ENCODE measurements around the gene JMJD8. TPM values are rescaled to one million over a fixed set of nuclear protein-coding genes. Genes with fewer than 3 reads are reported as not detected.
A peak's percentile ranks its signal among the peaks of the same experiment; 100 is the strongest.

Gene JMJD8
- polyA plus RNA-seq, 1 donor: 33.9 TPM

DNA sequence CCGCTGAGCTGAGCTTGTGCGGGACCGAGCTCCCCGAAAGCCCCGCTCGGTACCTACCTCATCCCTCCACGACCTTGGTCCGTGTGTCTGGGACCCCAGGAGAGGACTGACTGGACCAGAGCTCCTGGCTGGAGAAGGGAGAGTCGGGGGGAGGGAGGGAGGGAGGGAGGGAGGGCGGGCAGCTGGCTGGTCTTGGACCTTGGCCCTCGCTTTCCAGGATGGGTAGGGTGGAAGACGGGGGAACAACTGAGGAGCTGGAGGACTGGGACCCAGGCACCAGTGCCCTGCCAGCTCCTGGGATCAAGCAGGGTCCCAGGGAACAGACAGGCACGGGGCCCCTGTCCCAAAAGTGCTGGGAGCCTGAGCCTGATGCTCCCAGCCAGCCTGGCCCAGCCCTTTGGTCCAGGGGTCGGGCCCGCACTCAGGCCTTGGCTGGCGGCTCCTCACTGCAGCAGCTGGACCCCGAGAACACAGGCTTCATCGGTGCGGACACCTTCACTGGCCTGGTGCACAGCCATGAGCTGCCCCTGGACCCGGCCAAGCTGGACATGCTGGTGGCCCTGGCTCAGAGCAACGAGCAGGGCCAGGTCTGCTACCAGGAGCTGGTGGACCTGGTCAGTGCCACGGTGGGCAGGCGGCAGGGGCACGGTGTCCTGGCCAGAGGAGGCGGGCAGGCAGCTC lies 8.1 kb downstream of the JMJD8 start:
- DNase-seq: no peak

DNA sequence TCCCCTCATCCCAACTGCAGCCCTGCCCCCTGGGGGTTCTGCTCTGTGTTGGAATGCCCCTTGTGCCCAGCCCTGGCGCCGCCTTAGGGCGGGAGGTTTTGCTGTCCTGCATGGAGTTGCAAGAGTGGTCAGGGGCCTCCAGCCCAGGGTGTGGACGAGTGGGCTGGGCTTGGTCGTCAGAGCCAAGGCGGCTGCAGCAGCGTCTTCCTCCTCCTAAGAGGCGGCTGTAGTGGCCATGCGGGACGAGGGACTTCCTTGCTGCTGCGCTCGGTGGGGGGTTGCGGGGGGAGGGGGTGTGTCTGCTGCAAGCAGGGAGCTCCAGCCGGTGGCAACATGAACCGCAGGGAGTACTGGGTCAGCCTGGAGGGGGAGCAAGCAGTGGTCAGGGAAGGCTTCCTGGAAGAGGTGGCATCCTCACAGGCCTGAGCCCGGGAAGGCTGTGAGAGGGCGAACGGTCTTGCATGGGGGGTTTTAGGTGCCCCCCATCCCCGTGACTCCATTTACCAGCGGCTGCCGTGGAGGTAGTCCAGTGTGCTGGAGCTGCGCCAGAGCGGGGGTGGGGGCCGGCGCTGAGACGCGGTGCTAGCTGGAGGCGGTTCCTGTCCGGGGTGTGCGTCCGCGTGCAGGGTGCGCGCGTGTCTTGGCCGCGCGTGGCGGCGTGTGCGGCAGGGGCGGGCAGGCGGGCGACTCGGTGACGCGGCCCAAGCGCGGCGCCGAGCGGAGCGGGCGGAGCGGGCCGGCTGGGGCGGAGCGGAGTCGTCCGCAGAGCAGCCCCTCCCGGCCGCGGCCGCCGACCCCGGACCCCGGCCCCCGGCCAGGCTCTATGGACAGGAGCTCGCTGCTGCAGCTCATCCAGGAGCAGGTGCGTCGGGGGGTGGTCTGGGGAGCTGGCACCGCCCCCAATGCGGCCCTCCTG lies 8.9 kb downstream of the JMJD8 start, which contains the start of gene RHBDL1:
Gene RHBDL1 (plus strand): TSS at position 704 of the 916 bp plus-strand sequence. CDS start 120 bp downstream, at position 824.
- no peak for DNase-seq

DNA sequence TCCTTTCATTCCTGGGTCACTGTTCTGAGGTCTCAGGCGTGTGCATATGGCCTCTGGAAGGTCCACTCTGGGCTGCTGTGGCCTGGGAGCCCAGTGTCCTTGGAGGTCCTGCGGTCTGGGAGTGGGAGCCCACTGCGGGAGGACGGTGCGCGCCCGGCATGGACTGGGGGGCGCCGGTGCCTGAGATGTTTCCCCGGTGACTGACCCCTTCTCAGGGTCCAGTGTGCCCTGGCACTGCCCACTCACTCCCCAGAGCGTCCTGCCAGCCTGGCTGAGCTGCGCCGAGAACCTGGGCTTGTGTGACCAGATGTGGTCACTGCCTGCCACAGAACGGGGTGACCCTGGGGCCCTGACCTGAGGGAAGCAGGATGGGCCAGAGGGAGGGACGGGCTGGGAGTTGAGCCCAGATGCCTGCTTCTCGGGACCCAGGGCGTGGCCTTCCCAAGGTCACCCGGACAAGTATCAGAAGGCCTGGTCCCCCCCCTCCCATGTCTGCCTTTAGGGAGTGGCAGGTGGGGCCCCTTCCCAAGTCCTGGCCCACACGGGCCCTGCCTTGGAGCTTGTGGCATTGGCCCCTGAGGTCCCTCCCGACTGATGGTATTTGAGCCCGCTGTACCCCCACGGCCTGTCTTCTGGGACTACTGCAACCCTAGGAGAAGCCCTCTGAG lies 9.8 kb downstream of the JMJD8 start:
- no peak for DNase-seq

DNA sequence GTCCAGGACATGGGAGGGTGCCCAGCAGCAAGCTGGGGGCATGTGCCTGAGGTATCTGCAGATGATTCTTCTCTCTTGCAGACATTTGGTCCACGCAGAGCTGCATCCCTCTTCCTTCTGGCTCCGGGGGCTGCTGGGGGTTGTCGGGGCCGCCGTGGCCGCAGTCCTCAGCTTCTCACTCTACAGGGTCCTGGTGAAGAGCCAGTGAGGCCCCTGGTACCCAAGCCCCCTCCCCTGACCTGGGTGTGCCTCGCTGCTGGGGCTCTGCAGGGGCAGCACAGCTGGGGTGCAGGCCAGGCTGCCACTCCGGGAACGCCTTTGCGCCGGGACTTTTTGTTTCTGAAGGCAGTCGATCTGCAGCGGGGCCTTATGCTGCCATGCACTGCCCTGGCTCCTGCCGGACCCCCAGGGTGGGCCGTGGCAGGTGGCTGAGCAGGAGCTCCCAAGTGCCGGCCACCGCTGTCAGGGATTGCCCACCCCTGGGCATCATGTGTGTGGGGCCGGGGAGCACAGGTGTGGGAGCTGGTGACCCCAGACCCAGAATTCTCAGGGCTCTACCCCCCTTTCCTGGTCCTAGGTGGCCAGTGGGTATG lies 10.6 kb downstream of the JMJD8 start:
- no peak for DNase-seq

DNA sequence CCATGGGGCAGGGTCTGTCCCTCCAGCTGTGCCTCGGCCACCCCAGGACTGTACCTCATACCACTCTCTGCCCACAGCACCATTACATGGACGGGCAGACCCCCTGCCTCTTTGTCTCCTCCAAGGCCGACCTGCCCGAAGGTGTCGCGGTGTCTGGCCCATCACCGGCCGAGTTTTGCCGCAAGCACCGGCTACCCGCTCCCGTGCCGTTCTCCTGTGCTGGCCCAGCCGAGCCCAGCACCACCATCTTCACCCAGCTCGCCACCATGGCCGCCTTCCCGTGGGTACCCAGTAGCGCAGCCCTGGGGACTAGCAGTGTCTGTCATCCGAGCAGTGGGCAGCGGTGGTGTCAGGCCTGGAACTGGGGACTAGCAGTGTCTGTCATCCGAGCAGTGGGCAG lies 11.3 kb downstream of the JMJD8 start:
- DNase-seq: no peak

DNA sequence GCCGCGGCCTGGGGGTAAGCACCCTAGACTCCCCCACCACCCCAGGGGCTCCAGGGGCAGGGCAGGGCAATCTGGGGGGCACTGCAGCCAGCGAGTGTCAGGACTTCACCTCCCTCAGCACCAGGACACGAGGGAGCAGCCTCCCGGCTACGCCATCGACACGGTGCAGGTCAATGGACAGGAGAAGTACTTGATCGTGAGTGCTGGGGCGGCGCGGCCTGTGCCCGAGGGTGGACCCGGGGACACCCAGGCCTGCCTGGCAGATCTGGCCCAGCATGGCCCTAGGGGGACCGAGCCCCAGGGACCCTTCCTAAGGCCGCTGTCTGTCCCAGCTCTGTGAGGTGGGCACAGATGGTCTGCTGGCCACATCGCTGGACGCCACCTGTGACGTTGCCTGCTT lies 11.8 kb downstream of the JMJD8 start:
- no peak for DNase-seq

DNA sequence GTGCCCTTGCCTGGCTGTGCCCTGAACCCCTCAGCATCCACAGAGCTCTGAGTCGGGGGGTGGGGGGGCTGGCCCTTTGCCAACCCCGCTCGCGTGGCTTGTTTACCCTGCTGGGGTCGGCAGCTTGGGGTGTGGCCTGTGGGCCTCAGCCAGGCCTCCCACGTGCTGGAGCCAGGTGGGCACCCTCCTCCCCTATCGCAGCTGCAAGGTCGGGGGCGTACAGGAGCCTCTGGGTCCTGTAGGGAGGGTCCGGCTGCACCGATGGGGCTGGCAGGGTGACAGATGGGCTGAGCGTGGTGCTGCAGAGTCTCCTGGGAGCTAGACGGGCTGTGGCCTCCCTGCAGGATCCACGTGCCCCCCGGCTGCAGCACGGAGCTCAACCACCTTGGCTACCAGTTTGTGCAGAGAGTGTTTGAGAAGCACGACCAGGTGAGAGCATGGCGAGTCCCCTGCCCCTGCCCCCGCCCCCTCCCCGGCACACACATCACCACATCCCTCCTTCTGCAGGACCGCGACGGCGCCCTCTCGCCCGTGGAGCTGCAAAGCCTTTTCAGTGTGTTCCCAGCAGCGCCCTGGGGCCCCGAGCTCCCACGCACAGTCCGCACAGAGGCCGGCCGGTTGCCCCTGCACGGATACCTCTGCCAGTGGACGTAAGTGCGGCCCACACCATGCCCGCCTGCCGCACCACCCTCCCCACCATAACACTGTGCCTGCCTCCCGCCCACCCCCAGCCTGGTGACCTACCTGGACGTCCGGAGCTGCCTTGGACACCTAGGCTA lies 12.6 kb downstream of the JMJD8 start:
- no peak for DNase-seq

DNA sequence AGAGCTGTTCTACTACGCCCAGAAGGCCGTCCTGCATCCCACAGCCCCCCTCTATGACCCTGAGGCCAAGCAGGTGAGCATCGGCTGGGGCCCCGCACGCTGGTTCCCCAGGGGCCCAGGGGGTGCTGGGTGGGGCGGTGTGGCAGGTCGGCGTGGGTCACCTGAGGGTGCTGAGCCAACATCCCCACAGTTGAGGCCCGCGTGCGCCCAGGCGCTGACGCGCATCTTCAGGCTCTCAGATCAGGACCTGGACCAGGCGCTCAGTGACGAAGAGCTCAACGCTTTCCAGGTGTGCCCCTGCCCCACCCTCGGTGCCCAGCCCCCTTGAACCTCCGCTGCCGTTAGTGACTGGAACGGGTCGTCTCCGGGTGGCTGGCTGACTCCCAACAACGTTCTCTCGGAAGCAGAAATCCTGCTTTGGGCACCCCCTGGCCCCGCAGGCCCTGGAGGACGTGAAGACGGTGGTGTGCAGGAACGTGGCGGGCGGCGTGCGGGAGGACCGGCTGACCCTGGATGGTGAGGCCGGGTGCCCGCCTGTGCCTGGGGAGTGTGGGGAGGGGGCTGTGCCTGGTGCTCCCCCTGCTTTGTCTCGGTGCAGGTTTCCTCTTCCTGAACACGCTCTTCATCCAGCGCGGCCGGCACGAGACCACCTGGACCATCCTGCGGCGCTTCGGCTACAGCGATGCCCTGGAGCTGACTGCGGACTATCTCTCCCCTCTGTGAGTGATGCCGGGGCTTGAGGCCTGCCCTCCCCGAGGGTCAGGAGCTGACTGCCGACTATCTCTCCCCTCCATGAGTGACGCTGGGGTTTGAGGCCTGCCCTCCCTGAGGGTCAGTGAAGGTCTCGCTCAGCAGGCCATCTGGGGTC lies 13.4 kb downstream of the JMJD8 start:
- DNase-seq: no peak

DNA sequence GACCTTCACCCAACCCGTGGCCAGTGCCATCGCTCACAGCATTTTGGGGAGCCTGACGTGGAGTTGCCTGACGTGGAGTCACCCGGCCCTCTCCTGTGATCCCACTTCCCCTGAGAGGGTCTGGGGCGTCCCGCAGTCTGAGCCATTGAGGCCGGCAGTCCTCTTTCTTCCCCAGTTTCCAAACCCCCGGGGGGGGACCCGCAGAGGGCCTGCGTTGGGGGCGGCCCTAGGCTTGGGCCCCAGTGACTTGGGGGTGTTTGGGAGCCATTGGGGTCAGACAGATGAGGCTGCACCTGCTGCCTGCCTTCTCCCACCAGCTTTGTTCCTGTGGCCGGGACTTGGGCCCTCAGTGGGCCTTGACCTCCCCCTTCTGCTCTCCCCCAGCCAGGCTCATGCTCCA lies 14.5 kb downstream of the JMJD8 start:
- DNase-seq: no peak

DNA sequence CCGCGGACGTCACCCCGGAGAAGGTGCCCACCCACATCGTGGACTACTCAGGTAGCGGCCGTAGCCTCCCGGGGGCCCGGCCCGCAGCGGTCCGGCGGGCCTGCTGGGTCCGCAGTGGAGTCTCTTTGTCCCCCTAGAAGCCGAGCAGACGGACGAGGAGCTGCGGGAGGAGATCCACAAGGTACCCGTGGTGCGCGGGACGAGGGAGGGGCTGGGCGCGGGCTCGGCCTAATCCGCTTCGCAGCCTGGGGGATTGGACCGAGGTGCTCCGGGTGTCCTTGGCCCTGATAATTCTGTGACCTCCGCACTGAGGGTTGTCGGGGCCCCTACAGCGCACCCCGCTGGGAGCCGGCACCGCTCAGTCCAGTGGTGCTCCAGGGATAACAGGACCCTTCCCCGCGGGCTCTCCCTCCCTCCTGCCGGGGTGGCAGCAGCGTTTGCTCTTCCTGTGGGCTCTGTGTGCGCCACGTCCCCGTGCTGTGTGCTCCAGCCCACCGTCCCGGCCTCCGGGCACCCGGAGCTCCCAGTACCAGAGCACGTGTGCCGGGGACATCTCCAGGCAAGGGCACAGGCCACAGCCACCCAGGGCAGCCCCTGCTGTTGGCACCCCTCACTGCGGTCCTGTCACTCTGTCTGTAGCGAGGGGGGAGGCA lies 15.5 kb downstream of the JMJD8 start:
- DNase-seq: no peak

DNA sequence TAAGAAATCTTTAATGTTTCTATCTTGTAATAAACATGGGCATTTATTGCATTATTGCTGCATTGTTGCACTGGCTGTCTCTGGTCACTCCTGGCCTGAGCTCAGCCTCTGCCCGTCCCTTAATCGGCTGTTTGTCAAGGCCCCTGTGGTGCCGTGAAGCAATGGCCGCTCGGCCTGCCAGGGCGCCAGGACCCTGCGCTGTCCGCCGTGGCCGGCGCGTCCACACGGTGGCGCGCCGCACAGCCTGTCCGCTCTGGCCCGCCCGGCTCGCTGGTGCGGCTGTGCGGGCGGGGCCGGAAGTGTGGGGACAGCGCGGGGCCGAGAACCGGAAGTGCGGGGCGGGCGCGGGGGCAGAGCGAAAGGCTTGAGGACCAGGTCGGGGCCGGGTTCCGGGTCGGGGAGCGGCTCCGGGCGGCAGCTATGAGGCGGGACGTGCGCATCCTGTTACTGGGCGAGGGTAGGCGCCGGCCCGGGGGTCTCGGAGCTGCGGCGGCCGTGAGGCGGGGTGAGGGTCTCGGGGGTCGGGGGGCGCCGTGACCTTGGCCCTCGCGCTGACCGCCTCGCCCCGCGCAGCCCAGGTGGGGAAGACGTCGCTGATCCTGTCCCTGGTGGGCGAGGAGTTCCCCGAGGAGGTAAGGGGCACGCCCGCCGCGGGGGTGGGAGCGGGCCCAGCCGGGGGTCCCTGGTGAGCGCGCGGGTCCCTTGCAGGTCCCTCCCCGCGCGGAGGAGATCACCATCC lies 16.2 kb downstream of the JMJD8 start, which contains the start of gene RHOT2:
Gene RHOT2 (plus strand): TSS at position 353 of the 739 bp plus-strand sequence. CDS start 68 bp downstream, at position 421.
- DNase-seq: peak; percentile 93

DNA sequence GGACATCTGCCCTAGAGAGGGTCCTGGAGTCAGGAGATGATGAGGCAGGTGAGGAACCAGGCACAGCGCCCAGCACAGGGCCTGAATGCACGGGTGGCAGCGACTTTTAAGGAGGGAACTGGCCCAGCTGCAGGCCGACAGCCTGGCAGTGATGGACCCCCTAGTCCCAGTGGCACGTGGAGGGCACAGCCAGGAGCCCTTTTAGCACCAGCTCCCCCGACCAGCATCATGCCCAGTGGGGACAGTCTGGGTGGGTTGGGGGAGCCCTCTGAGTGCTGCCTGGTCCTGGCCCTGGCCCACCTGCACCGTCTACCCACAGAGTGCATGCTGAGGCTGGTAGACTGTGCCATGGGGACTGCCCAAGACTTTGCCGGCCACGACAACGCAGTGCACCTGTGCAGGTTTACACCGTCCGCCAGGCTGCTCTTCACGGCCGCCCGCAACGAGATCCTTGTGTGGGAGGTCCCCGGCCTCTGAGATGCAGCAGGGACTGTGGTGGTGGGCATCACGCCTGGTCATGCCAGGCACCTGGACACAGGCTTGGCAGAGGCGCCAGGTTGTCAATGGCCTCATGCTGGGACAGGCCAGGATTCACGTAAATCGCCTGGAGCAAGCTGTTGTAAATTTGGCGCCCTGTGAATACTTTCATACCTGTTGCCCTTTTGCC lies 16.9 kb downstream of the JMJD8 start:
- DNase-seq: no peak

DNA sequence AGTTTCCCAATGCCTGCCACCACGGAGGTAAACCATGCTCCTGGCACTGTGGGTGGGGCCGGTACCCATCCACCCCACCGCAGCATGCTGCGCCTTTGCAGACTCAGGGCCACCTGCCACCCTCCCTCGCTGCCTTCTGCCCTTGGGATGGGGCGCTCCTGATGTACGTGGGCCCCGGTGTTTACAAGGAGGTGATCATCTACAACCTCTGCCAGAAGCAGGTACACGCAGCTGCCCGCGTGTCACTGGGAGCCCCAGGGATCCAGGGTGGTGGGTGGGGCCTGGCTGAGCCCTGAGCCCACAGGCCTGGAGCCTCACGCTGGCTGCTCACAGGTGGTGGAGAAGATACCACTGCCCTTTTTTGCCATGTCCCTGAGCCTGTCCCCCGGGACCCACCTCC lies 17.6 kb downstream of the JMJD8 start:
- no peak for DNase-seq

DNA sequence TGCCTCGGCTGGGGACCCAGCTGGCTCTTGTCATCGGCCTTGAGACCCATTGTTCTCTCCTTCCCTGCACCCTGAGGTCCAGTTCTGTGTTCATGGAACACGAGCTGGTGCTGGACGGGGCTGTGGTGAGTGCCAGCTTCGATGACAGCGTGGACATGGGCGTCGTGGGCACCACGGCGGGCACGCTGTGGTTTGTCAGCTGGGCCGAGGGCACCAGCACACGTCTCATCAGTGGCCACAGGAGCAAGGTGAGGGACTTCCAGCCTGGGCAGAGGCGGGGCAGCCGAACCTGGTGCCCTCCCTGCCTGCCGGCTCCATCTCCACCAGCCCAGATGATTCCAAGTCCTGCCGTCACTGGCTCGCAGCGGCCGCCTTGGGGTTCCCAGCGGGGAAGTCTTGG lies 21.5 kb downstream of the JMJD8 start:
- DNase-seq: no peak

DNA sequence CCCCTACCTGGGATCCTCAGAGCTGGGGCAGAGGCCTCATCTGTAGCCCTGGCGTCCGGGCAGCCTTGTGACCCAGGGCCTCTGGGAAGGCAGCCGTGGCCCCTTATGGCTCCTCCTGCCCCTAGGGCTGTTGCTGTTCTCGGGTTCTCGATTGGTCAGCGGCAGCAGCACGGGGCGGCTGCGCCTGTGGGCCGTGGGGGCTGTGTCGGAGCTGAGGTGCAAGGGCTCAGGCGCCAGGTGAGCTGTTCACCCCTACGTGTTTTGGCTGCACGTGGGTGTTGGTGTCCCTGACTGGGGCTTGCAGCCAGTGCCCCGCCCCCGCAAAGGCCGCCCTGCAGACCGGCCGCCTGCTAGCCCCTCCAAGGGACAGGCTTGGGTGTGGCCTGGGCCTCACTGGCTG lies 22.0 kb downstream of the JMJD8 start:
- DNase-seq: no peak

DNA sequence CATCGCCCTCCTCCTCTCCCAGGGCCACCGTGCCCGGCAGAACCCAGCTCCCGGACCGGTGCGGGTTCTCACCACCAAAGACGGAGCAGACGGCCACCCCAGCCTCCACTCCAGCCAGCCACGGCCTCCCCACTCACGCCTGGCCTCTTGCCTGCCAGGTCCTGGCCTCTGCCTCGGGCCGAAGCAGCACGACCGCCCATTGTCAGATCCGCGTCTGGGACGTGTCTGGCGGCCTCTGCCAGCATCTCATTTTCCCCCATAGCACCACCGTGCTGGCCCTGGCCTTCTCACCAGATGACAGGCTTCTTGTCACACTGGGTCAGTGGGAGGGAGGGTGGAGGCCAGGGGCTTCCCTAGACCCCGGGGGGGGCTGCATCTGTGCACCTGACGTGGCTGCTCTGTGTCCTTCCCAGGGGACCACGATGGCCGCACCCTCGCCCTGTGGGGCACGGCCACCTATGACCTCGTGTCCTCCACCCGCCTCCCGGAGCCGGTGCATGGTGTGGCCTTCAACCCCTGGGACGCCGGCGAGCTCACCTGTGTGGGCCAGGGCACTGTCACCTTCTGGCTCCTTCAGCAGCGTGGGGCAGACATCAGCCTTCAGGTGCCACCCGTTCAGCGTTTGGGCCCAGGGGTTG lies 22.8 kb downstream of the JMJD8 start:
- DNase-seq: no peak

DNA sequence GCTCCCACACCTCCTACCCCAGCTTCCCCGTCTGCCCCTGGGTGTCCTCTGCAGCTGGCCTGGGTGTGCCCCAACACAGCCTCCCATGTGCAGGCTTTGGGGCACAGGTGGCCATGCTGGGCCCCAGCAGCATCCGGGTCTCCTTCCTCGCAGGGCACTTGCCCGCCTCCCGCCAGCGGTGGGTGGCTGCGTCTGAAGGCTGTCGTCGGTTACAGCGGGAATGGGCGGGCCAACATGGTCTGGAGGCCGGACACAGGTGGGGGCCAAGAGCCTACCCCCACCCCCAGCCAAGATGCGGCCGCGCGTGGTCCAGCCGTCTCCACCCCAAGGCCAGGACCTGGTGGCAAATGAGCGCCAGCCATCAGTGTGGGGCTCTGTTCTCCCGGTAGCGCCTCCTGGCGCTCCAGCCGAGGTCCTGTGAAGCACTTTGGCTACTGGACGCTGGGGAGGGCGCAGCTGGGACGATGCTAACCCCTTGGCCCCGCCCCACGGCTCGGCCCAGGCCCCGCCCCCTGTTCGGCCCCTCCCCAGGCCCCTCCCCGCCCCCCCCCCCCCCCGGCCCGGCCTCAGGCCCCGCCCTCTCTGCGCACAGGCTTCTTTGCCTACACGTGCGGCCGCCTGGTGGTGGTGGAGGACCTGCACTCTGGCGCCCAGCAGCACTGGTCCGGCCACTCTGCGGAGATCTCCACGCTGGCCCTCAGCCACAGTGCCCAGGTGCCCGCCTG lies 23.5 kb downstream of the JMJD8 start:
- peak; percentile 68 for DNase-seq

DNA sequence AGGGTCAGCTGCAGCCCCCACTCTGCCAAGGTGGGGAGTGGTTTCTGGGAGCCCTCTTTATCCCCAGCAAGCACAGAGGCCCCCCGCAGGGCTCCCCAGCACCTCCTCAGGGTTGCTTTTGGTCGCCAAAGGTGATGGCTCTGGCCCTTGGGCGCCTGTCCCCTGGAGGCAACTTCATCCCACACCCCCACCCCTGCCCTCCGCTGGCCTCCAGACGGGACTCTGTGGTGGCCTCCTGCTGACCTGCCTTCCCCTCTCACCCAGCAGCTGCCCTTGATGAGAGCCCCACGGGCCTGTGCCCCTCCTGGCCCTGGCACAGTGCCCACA lies 24.0 kb downstream of the JMJD8 start:
- no peak for DNase-seq
